Measurements from ENCODE around the gene FDXR.

Gene FDXR

GRCh38 chr17:74898376-74898946 is 25.7 kb upstream of the FDXR start:
- no peak for DNase-seq (ENCODE audit: low read depth)

GRCh38 chr17:74893936-74894671 is 21.3 kb upstream of the FDXR start:
- no peak for DNase-seq (ENCODE audit: low read depth)

- DNase-seq (ENCODE audit: low read depth), result no peak
Measured at GRCh38 chr17:74892974-74893911, 20.4 kb upstream of the FDXR start, which contains the start of gene FADS6. Gene FADS6 (minus strand): TSS chr17:74893633. CDS start chr17:74893595, 38 bp downstream.

GRCh38 chr17:74892013-74892841 is 19.4 kb upstream of the FDXR start:
- DNase-seq (ENCODE audit: low read depth), result no peak

- DNase-seq (ENCODE audit: low read depth), result no peak
Measured at GRCh38 chr17:74890554-74890953, 17.8 kb upstream of the FDXR start.

GRCh38 chr17:74888469-74888868 is 15.7 kb upstream of the FDXR start:
- DNase-seq (ENCODE audit: low read depth), result no peak

- DNase-seq (ENCODE audit: low read depth), result no peak
Measured at GRCh38 chr17:74883241-74883745, 10.5 kb upstream of the FDXR start.

- DNase-seq (ENCODE audit: low read depth), result no peak
Measured at GRCh38 chr17:74882517-74883240, 9.9 kb upstream of the FDXR start.

- DNase-seq (ENCODE audit: low read depth), result no peak
Measured at GRCh38 chr17:74881073-74881472, 8.3 kb upstream of the FDXR start.

GRCh38 chr17:74879308-74879707 is 6.5 kb upstream of the FDXR start:
- no peak for DNase-seq (ENCODE audit: low read depth)

GRCh38 chr17:74878658-74879057 is 5.9 kb upstream of the FDXR start:
- no peak for DNase-seq (ENCODE audit: low read depth)

- no peak for DNase-seq (ENCODE audit: low read depth)
Measured at GRCh38 chr17:74877592-74878548, 5.1 kb upstream of the FDXR start.

- no peak for DNase-seq (ENCODE audit: low read depth)
Measured at GRCh38 chr17:74875977-74876593, 3.3 kb upstream of the FDXR start.

GRCh38 chr17:74875155-74875976 is 2.6 kb upstream of the FDXR start:
- no peak for DNase-seq (ENCODE audit: low read depth)

- DNase-seq (ENCODE audit: low read depth), result no peak
Measured at GRCh38 chr17:74874615-74875037, 1.8 kb upstream of the FDXR start.

GRCh38 chr17:74873874-74874614 is 1.2 kb upstream of the FDXR start:
- DNase-seq (ENCODE audit: low read depth), result no peak

GRCh38 chr17:74873037-74873873 is 461 bp upstream of the FDXR start:
- peak; percentile 97 for DNase-seq (ENCODE audit: low read depth)

All from activated T-helper 9 cell treated with anti-CD3 and anti-CD28 coated beads, Interleukin-2, amount 50 U/mL, for 16 hours (primary cell).